ENCODE measurements around the gene UNG.

DNA sequence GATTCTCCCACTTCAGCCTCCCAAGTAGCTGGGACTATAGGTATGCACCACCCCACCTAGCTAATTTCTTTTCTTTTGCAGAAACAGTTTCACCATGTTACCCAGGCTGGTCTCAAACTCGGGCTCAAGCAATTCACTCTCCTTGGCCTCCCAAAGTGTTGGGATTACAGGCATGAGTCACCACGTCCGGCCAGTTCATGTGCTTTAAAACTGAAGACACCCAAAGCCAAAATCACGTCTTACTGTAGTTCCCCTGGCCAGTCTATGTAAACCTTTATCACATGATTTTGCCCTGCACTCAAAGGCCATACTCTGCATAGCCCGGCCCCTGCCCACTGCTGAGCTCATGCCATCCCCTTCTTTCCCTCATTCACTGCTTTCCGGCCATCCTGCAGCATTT is 8.6 kb upstream of the UNG start:
- TF ChIP-seq, protein P1, sequence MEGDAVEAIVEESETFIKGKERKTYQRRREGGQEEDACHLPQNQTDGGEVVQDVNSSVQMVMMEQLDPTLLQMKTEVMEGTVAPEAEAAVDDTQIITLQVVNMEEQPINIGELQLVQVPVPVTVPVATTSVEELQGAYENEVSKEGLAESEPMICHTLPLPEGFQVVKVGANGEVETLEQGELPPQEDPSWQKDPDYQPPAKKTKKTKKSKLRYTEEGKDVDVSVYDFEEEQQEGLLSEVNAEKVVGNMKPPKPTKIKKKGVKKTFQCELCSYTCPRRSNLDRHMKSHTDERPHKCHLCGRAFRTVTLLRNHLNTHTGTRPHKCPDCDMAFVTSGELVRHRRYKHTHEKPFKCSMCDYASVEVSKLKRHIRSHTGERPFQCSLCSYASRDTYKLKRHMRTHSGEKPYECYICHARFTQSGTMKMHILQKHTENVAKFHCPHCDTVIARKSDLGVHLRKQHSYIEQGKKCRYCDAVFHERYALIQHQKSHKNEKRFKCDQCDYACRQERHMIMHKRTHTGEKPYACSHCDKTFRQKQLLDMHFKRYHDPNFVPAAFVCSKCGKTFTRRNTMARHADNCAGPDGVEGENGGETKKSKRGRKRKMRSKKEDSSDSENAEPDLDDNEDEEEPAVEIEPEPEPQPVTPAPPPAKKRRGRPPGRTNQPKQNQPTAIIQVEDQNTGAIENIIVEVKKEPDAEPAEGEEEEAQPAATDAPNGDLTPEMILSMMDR (IDR thresholded peaks at IDR 0.05) = no peak
- TF ChIP-seq POLR2AphosphoS5 (IDR thresholded peaks at IDR 0.05; ENCODE audit: insufficient read depth in 1 of 2, low read depth in 1 of 2) = no peak
- no peak for TF ChIP-seq POLR2A (IDR thresholded peaks at IDR 0.05)
